ENCODE results near the gene CMSS1. TPM values are rescaled to one million over a fixed set of nuclear protein-coding genes. Genes with fewer than 3 reads are reported as not detected.

Gene CMSS1
- total RNA-seq, 2 donors from 2014 or later, result 88.5 to 101 TPM

DNA sequence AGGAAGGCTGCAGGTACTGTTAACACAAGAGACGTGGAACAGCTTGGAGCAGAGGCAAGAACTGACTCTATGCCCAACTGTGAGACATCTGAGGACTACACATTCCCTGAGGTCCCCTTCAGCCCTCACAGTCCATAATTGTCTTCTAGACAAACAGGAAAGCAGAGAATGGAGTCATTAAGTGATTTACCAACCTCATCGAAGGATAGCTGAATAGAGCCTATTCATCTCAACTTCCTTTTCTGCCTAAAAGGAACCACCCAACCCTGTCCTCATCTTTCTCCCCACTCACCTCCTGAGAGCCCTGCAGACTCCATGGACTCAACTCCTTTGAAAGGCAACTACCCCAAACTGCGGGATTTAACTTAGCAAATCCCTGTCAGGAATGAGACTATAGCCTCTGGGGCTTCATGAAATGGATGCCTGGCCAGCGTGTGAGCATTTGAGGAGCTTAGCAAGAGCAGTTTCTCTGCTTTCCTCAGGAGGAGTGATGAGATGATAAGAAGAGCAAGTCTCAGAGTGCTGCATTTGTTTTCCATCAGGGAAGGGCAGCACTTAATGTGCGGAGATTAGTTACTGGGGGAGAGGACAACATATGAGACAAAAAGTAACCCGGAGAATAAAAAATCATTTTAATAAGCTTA lies 358.1 kb downstream of the CMSS1 start:
- Mint-ChIP-seq H3K4me3 (no peak overlapping the region), H3K9me3 (peaks cover 11 to 12% of the 10 kb centered on the region in 2 donors), H3K27ac (no peak overlapping the region), H3K4me1 (ENCODE audit: low read depth) (no peaks in the 10 kb centered on the region), H3K27me3 (ENCODE audit: low read depth) (no peaks in the 10 kb centered on the region), H3K36me3 (ENCODE audit: insufficient read depth in 2 of 2) (peaks cover 15 to 48% of the 10 kb centered on the region in 2 donors)
- DNase-seq, result no peak
- no peak for ATAC-seq (replicated peaks in 1 of 2)

DNA sequence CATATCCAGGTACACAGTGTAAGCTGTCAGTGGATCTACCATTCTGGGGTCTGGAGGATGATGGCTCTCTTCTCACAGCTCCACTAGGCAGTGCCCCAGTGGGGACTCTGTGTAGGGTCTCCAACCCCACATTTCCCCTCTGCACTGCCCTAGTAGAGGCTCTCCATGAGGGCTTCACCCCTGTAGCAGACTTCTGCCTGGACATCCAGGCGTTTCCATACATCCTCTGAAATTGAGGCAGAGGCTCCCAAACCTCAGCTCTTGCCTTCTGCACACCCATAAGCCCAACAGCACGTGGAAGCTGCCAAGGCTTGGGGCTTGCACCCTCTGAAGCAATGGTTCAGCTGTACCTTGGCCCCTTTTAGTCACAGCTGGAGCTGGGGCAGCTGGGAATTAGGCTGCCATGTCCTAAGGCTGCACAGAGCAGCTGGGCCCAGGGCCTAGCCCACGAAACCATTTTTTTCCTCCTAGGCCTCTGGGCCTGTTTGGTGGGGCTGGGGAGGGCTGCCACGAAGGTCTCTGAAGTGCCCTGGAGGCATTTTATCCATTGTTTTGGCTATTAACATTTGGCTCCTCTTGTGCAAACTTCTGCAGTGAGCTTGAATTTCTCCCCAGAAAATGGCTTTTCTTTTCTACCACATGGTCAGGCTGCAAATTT lies 362.2 kb downstream of the CMSS1 start:
- Mint-ChIP-seq H3K4me3 (no peak overlapping the region), H3K9me3 (peaks cover 11 to 13% of the 10 kb centered on the region in 2 donors), H3K36me3 (ENCODE audit: insufficient read depth in 2 of 2) (peaks cover 15 to 41% of the 10 kb centered on the region in 2 donors), H3K27ac (no peak overlapping the region), H3K4me1 (ENCODE audit: low read depth) (no peaks in the 10 kb centered on the region), H3K27me3 (ENCODE audit: low read depth) (no peaks in the 10 kb centered on the region)
- ATAC-seq (replicated peaks in 1 of 2) (no peak), DNase-seq (no peak)

DNA sequence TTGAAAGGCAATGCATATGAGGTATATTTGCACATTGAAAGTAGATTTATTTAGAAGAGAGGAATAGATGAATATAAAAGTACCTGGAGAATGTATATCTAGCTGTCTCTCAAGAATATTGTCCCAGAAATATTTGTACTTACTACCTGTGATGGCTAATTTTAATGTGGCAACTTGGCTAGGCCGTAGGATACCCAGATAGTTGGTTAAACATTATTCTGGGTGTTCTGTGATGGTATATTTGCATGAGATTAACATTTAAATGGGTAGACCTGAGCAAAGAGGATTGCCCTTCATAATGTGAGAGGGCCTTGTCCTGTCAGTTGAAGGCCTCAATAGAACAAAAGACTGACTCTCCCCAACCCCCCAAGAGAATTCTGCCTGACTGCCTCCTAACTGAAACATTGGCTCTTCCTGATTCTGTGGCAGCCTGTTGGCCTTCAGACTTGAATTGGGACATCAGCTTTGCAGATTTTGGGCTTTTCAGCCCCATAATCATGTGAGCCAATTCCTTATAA lies 366.0 kb downstream of the CMSS1 start:
- Mint-ChIP-seq H3K4me3 (no peak overlapping the region), H3K9me3 (peaks cover 7% of the 10 kb centered on the region in 2 donors), H3K27me3 (ENCODE audit: low read depth) (peaks cover 6% of the 10 kb centered on the region), H3K27ac (no peak overlapping the region), H3K36me3 (ENCODE audit: insufficient read depth in 2 of 2) (peaks cover 9 to 23% of the 10 kb centered on the region in 2 donors), H3K4me1 (ENCODE audit: low read depth) (no peaks in the 10 kb centered on the region)
- ATAC-seq (replicated peaks in 1 of 2) (no peak), DNase-seq (no peak)

DNA sequence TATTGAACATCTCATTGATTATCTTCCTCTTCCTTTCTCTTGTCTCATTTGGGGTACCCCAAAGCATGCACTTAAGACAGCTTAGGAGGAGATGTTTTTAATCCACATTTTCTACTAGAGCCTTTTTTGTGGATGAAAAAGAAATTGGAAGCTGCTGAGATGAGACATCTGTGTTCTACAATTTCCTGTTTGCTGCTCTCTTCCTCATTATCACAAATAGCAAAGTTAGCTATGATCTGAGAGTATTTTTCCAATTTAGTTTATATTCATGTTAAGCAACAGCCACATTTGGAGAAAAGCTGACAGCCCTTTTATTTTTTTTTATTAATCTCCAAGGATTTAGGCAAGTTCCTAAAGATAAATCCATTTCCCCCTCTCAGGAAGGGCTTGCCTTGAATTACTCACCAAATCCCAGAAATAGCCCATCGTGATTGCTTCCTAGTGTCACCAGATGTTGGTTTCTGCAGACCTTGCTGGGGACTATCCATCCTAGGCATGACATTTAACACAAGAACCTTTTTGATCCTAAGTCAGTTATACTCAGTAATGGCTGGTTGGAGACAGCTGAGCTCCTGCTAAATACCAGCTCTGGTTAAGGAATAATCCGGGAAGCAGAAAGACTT lies 367.4 kb downstream of the CMSS1 start:
- Mint-ChIP-seq H3K27me3 (ENCODE audit: low read depth) (peaks cover 6% of the 10 kb centered on the region), H3K36me3 (ENCODE audit: insufficient read depth in 2 of 2) (peaks cover 4 to 10% of the 10 kb centered on the region in 2 donors), H3K27ac (no peak overlapping the region), H3K4me1 (ENCODE audit: low read depth) (no peaks in the 10 kb centered on the region), H3K4me3 (no peak overlapping the region), H3K9me3 (peaks cover 2 to 5% of the 10 kb centered on the region in 2 donors)
- ATAC-seq (replicated peaks in 1 of 2), result no peak
- DNase-seq, result no peak

DNA sequence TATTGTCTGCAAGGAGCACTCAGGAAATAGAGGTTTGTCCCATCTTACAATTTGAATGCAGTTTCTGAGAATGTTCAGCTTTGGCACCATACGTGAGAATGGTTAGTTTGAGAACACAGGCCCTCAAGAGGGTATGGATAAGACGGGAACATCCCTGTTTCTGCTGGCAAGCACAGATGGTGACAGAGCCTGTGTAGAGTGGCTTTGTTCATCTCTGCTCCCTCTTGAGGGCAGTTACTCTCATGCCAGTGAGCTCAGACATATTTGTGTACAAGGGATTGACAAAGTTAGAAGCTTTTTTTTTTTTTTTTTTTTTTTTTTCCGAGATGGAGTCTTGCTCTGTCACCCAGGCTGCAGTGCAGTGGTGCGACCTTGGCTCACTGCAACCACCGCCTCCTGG lies 368.2 kb downstream of the CMSS1 start:
- DNase-seq, result no peak
- peaks cover 6% of the 10 kb centered on the region for H3K27me3 Mint-ChIP-seq (ENCODE audit: low read depth)
- ATAC-seq (replicated peaks in 1 of 2), result no peak
- no peak overlapping the region for H3K4me3 Mint-ChIP-seq
- H3K36me3 Mint-ChIP-seq (ENCODE audit: insufficient read depth in 2 of 2), result peaks cover 0 to 2% of the 10 kb centered on the region in 2 donors
- no peaks in the 10 kb centered on the region for H3K9me3 Mint-ChIP-seq
- H3K4me1 Mint-ChIP-seq (ENCODE audit: low read depth), result no peaks in the 10 kb centered on the region
- no peak overlapping the region for H3K27ac Mint-ChIP-seq

DNA sequence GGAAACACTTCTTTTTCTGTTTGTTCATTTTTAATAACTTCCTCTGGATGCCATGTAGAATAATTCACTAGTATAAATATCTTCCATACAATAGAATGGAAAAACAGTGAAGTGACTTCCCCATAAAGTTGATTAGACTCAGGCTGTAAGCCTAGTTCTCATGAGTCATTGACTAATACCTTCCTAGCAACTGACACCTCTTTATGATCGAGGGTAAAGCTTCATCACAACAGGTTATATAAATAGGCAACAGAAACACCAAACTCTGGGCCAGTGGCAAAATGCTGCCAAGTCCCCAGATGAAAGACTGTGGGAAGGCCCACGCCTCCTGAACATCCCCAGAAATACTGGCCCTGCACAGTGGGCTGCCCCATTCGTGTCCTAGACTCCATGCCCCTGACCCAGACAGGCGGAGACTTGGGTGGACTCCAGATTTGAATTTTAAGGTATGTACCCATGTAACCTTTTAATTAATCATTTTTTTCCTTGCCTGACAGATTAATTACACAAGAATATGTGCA lies 371.8 kb downstream of the CMSS1 start:
- no peak for ATAC-seq (replicated peaks in 1 of 2)
- no peak for DNase-seq
- H3K27ac Mint-ChIP-seq, result no peak overlapping the region
- H3K36me3 Mint-ChIP-seq (ENCODE audit: insufficient read depth in 2 of 2), result peaks cover 0 to 2% of the 10 kb centered on the region in 2 donors
- no peak overlapping the region for H3K4me3 Mint-ChIP-seq
- peaks cover 6% of the 10 kb centered on the region for H3K27me3 Mint-ChIP-seq (ENCODE audit: low read depth)
- H3K9me3 Mint-ChIP-seq, result no peaks in the 10 kb centered on the region
- H3K4me1 Mint-ChIP-seq (ENCODE audit: low read depth), result no peaks in the 10 kb centered on the region

DNA sequence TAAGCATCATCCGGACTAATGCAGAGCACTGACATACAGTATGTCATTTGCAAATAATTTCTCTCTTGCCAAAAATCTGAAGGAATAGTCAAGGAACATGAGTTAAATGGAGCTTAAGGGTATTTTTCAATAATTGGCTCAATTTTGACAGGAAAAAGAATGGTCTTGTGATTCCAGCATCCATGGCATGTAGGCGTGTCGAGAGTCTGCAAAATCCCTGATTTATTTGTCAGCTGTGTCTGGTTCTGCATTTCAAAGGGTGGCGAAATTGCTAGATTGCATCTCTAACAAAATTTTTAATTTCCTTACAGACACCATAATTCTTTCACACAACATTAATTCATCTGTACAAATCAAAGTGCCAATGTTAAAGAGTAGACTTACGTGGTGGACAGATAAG lies 377.7 kb downstream of the CMSS1 start:
- no peak overlapping the region for H3K27ac Mint-ChIP-seq
- DNase-seq (no peak), ATAC-seq (replicated peaks in 1 of 2) (no peak)
- H3K36me3 Mint-ChIP-seq (ENCODE audit: insufficient read depth in 2 of 2), result no peaks in the 10 kb centered on the region
- no peak overlapping the region for H3K4me3 Mint-ChIP-seq
- no peaks in the 10 kb centered on the region for H3K4me1 Mint-ChIP-seq (ENCODE audit: low read depth)
- no peaks in the 10 kb centered on the region for H3K27me3 Mint-ChIP-seq (ENCODE audit: low read depth)
- peaks cover 0 to 4% of the 10 kb centered on the region in 2 donors for H3K9me3 Mint-ChIP-seq

DNA sequence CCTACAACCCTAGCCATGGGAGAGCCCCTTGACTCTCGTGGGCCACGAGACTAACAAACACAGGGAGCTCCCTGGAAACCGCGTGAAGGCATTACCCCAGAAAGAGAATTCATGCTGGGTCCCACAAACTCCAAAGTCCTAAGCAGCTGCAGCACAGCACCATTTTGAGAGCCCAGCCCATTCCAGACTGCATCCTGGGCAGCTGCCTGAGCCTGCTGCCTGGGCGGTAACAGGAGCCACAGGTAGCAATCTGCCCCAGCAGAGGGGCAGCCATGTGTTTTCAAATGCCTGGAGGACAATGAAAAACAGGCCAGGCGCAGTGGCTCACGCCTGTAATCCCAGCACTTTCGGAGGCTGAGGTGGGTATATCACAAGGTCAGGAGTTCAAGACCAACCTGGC lies 380.2 kb downstream of the CMSS1 start:
- no peak overlapping the region for H3K27ac Mint-ChIP-seq
- H3K4me1 Mint-ChIP-seq (ENCODE audit: low read depth), result no peaks in the 10 kb centered on the region
- H3K9me3 Mint-ChIP-seq, result peaks cover 0 to 4% of the 10 kb centered on the region in 2 donors
- no peaks in the 10 kb centered on the region for H3K27me3 Mint-ChIP-seq (ENCODE audit: low read depth)
- no peak overlapping the region for H3K4me3 Mint-ChIP-seq
- no peaks in the 10 kb centered on the region for H3K36me3 Mint-ChIP-seq (ENCODE audit: insufficient read depth in 2 of 2)
- no peak for DNase-seq
- no peak for ATAC-seq (replicated peaks in 1 of 2)

DNA sequence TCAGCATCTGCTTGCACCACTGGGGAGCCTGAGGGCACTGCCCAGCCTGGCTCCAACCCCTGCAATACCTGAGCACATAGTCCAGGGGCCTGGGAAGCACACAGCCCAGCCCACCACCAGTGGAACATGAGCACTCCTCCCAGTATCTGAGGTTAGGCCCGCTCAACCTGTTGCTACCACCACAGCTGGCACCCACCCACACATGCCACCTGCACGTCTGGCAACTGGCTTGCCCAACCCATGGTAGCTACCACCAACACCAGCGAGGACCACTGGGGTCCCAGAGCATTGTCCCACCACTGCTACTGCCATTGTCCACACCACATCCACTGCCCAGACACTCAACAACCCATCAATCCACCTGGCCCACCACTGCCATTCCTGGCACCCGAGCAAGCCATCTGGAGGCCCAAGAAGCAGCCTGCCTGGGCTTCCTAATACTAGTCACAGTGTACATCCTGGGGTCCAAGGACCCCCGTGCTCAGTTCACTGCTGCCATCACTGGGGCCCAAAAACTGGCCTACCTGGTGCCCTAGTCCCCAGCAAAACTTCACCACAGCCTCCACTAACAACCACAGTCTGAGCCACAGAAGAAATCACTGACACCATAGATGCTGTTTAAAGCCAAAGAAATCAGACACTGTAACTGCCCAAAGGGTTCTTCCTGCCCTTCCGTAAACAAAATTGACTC lies 381.1 kb downstream of the CMSS1 start:
- peaks cover 0 to 4% of the 10 kb centered on the region in 2 donors for H3K9me3 Mint-ChIP-seq
- H3K27ac Mint-ChIP-seq, result no peak overlapping the region
- DNase-seq (no peak), ATAC-seq (replicated peaks in 1 of 2) (no peak)
- H3K4me3 Mint-ChIP-seq, result no peak overlapping the region
- H3K4me1 Mint-ChIP-seq (ENCODE audit: low read depth), result no peaks in the 10 kb centered on the region
- no peaks in the 10 kb centered on the region for H3K36me3 Mint-ChIP-seq (ENCODE audit: insufficient read depth in 2 of 2)
- H3K27me3 Mint-ChIP-seq (ENCODE audit: low read depth), result no peaks in the 10 kb centered on the region

DNA sequence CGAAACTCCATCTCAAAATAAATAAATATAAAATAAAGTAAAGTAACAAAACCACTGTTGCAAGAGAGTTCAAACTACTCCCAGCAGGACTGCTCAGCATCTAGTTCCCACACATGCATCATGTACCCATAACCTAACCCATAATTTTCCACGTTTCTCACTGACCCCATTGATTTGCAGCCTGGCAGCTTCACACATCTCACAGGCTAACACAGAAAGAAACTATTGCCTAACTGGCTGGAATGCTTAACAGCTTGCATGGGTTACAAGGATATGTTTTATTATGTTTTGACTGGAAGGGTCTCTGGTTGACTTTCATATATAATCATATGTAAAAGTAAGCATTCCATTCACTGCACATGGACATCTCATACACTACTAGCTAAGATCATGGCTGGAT lies 387.5 kb downstream of the CMSS1 start:
- DNase-seq, result no peak
- H3K27me3 Mint-ChIP-seq (ENCODE audit: low read depth), result no peaks in the 10 kb centered on the region
- no peaks in the 10 kb centered on the region for H3K9me3 Mint-ChIP-seq
- no peak overlapping the region for H3K4me3 Mint-ChIP-seq
- no peak for ATAC-seq (replicated peaks in 1 of 2)
- H3K4me1 Mint-ChIP-seq (ENCODE audit: low read depth), result peaks cover 10% of the 10 kb centered on the region
- H3K36me3 Mint-ChIP-seq (ENCODE audit: insufficient read depth in 2 of 2), result peaks cover 0 to 2% of the 10 kb centered on the region in 2 donors
- no peak overlapping the region for H3K27ac Mint-ChIP-seq

DNA sequence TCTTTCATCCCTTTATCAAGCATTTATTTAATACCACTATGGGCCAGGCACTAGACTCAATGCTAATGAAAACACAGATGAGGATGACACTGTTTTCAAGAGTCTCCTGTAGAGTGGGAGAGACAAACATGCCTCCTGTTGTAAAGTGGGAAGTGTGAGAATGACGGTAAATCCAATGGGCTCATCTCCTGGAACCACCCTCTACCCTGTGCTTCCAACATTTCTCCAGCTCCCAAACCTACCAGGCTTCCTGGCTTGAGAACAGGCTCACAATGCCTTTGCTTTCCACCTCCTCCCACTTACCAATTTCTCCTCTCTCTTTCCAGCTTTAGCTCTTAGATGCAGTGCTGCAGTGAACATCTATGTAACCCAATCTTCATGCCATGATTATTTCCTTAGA lies 389.0 kb downstream of the CMSS1 start:
- no peaks in the 10 kb centered on the region for H3K27me3 Mint-ChIP-seq (ENCODE audit: low read depth)
- H3K9me3 Mint-ChIP-seq, result no peaks in the 10 kb centered on the region
- no peak for ATAC-seq (replicated peaks in 1 of 2)
- H3K36me3 Mint-ChIP-seq (ENCODE audit: insufficient read depth in 2 of 2), result peaks cover 0 to 2% of the 10 kb centered on the region in 2 donors
- H3K4me1 Mint-ChIP-seq (ENCODE audit: low read depth), result peaks cover 20% of the 10 kb centered on the region
- no peak for DNase-seq
- no peak overlapping the region for H3K27ac Mint-ChIP-seq
- no peak overlapping the region for H3K4me3 Mint-ChIP-seq

DNA sequence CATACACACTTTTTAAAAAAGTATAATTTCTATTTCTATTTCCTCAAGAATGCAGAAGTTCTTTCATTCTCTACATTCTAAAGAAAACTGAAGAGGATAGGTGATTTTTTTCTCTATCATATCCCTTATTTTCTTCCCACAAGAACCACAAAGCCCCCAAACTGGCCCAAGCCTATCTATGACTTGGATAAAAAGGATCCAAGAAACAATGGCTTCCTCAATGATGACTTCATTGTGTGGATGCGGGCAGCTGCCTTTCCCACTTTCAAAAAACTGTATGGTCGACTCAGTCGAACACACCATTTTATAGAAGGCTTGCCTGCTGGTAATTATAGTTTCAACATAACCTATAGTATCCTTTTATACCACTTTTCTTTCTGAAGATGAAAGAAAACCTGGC lies 390.2 kb downstream of the CMSS1 start:
- DNase-seq (no peak), ATAC-seq (replicated peaks in 1 of 2) (no peak)
- Mint-ChIP-seq H3K4me1 (ENCODE audit: low read depth) (peaks cover 20% of the 10 kb centered on the region), H3K36me3 (ENCODE audit: insufficient read depth in 2 of 2) (peaks cover 0 to 2% of the 10 kb centered on the region in 2 donors), H3K27ac (no peak overlapping the region), H3K9me3 (no peaks in the 10 kb centered on the region), H3K4me3 (no peak overlapping the region), H3K27me3 (ENCODE audit: low read depth) (no peaks in the 10 kb centered on the region)

DNA sequence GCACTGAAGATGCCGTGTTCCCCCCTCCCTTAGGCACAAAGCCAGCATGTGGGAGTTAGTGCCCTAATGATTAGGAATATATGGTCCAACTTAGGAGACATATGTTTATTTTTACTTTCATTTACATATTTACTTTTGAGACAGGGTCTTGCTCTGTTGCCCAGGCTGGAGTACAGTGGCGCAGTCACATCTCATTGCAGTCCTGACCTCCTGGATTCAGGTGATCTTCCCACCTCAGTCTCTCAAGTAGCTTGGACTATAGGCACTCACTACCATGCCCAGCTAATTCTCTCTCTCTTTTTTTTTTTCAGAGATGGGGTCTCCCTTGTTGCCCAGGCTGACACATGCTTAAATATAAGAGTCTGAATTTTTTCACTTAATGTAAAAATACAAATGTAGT lies 391.5 kb downstream of the CMSS1 start:
- Mint-ChIP-seq H3K9me3 (no peaks in the 10 kb centered on the region), H3K27ac (no peak overlapping the region), H3K4me3 (no peak overlapping the region), H3K36me3 (ENCODE audit: insufficient read depth in 2 of 2) (peaks cover 0 to 2% of the 10 kb centered on the region in 2 donors), H3K4me1 (ENCODE audit: low read depth) (peaks cover 20% of the 10 kb centered on the region), H3K27me3 (ENCODE audit: low read depth) (no peaks in the 10 kb centered on the region)
- ATAC-seq (replicated peaks in 1 of 2) (no peak), DNase-seq (no peak)
